Upper lobe of left lung (tissue), 6 donors: ENCODE results near the gene CSGALNACT2. TPM values are rescaled to one million over a fixed set of nuclear protein-coding genes. Genes with fewer than 3 reads are reported as not detected.

Experiments used
- ATAC-seq, 2 donors: fragments of 200-7000 bp; cut with Tn5 transposase; one replicate each; pipeline ENCODE4 v1.9.1; 2022; ENCODE audit warnings: mild to moderate bottlenecking in 2 of 2, moderate library complexity in 2 of 2; ENCODE audit not compliant: low FRiP score in 2 of 2
- DNase-seq, 2 donors: peaks; one replicate each; pipeline ENCODE4 v3.0.0-alpha.2; 2019 to 2020
- H3K27ac ChIP-seq, 4 donors: fragments of 200-600 bp; sonication (generic); one replicate each; pipeline ENCODE4 v1.5.1; 2016 to 2019
- H3K27me3 ChIP-seq, 4 donors: fragments of 200-600 bp; sonication (generic); one replicate each; pipeline ENCODE4 v1.5.1; 2017 to 2019
- H3K36me3 ChIP-seq, 4 donors: fragments of 200-600 bp; sonication (generic); one replicate each; pipeline ENCODE4 v1.5.1; 2016 to 2019
- H3K4me1 ChIP-seq, 4 donors: fragments of 200-600 bp; sonication (generic); one replicate each; pipeline ENCODE4 v1.5.1; 2018 to 2019
- H3K4me3 ChIP-seq, 4 donors: fragments of 200-600 bp; sonication (generic); one replicate each; pipeline ENCODE4 v1.5.1; 2017 to 2019; ENCODE audit warnings: mild to moderate bottlenecking in 2 of 4, moderate library complexity in 1 of 4
- H3K9me3 ChIP-seq, 4 donors: fragments of 200-600 bp; sonication (generic); one replicate each; pipeline ENCODE4 v1.5.1; 2018 to 2019
- EP300 ChIP-seq, 4 donors: sonication (generic); formaldehyde crosslinking; IDR thresholded peaks; one replicate each; pipeline ENCODE4 v1.5.1; 2017; ENCODE audit warnings: antibody characterized with exemption in 4 of 4, control low read depth in 2 of 4
- POLR2A ChIP-seq, 4 donors: fragments of 450-650 bp; IDR thresholded peaks; one replicate each; pipeline ENCODE4 v1.5.1; 2016 to 2017; ENCODE audit warnings: antibody characterized with exemption in 4 of 4, mild to moderate bottlenecking in 2 of 4
- POLR2AphosphoS5 ChIP-seq, 2 donors: sonication (generic); formaldehyde crosslinking; IDR thresholded peaks; one replicate each; pipeline ENCODE4 v1.5.1; 2017; ENCODE audit warnings: antibody characterized with exemption in 2 of 2
- WGBS, 2 donors: methylation state at CpG; one replicate each; pipeline ENCODE4 v1.1.5; 2017 to 2018; 5-methylcytosine and 5-hydroxymethylcytosine counted together
- total RNA-seq, 6 donors: library from RNA; depleted of rRNA in 4 of 6; stranded (reverse); fragments of >200 nt in 4 of 6; gene quantifications; one replicate each; pipeline versions ENCODE4 v1.1.0 to v1.2.1, GENCODE V29; 2016 to 2021
- TF ChIP-seq, protein P1 (sequence below), 6 experiments: fragments of 450-650 bp in 4 of 6; fragments of 200-600 bp in 2 of 6; sonication (generic) in 2 of 6; IDR thresholded peaks; one replicate each; pipeline ENCODE4 v1.5.1; 2016 to 2019; ENCODE audit warnings: antibody characterized with exemption in 6 of 6
- donor health status: DM: no; HTN: no; CAD: no; lungs with moderate emphysema.
- donor health status: DM: no; HTN: yes; CAD: no; lungs with severe emphysema.

CSGALNACT2 gene
- total RNA-seq, 6 donors from 2014 or later: 30.5 to 47.1 (median 35.1) TPM

DNA sequence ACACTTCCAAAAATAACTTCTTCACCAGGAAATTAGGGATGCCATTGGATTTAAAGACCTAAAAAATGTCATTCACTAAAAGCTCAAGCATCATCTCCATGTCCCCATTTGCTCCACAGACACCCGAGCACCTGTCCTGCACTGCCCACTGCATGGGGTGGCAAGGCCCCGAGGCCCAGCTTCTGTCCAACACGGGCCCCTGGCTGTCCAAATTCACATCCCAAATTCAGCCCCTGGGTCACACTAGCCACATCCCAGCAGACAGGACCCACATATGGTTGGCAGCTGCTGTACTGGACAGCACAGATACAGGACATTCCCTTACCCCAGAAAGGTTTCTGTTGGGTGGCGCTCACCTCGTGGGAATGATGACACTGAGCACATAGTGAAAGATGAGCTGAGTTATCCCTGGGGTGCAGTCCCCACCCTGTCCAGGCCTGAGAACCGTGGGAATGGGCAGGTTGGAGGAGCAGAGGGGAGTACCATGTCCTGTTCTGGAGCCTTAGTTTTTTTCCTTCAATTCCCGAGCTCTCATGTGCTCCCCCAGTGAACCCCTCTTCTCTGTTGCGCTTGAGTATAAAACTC lies 55.3 kb downstream of the CSGALNACT2 start:
- Histone ChIP-seq H3K36me3 (no peaks in the 10 kb centered on the region), H3K4me1 (no peaks in the 10 kb centered on the region), H3K4me3 (no peak overlapping the region), H3K27ac (no peak overlapping the region), H3K9me3 (no peaks in the 10 kb centered on the region), H3K27me3 (no peaks in the 10 kb centered on the region)
- TF ChIP-seq POLR2A (IDR thresholded peaks at IDR 0.05): no peak
- TF ChIP-seq, protein P1, sequence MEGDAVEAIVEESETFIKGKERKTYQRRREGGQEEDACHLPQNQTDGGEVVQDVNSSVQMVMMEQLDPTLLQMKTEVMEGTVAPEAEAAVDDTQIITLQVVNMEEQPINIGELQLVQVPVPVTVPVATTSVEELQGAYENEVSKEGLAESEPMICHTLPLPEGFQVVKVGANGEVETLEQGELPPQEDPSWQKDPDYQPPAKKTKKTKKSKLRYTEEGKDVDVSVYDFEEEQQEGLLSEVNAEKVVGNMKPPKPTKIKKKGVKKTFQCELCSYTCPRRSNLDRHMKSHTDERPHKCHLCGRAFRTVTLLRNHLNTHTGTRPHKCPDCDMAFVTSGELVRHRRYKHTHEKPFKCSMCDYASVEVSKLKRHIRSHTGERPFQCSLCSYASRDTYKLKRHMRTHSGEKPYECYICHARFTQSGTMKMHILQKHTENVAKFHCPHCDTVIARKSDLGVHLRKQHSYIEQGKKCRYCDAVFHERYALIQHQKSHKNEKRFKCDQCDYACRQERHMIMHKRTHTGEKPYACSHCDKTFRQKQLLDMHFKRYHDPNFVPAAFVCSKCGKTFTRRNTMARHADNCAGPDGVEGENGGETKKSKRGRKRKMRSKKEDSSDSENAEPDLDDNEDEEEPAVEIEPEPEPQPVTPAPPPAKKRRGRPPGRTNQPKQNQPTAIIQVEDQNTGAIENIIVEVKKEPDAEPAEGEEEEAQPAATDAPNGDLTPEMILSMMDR (IDR thresholded peaks at IDR 0.05): no peak
- TF ChIP-seq EP300 (IDR thresholded peaks at IDR 0.05): no peak
- no peak for TF ChIP-seq POLR2AphosphoS5 (IDR thresholded peaks at IDR 0.05)
- 86 to 88% methylated on average over 8 of the region's 8 CpGs for WGBS, 2 donors
- DNase-seq: peak in 1 of 2 donors; percentile 17
- peak in 1 of 2 donors; percentile 9 for ATAC-seq

DNA sequence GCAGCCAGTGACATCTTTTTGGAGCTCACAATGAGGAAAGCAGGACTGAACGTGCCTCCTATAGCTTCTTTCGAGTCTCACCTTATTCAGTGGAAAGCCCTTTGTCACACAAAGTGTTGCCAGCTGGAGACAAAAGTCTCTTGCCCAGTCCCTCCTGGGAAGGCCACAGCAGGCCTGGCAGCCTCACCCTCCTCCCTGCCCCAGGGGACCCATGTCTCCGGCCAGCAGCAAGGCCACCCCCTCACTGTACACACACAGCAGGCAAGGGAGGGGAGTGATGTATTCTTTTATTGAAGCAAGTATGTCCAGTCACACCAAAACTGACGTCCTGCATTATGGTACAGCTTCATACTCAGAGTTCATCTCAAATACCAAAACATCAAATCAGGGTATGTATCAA lies 56.0 kb downstream of the CSGALNACT2 start:
- DNase-seq: peak in 1 of 2 donors; percentile 45
- ATAC-seq: peak in 1 of 2 donors; percentile 6
- no peaks in the 10 kb centered on the region for H3K9me3 ChIP-seq
- WGBS, 2 donors: 71 to 83% methylated on average over 4 of the region's 4 CpGs
- H3K27ac ChIP-seq: no peak overlapping the region
- H3K27me3 ChIP-seq: no peaks in the 10 kb centered on the region
- TF ChIP-seq, protein P1 (IDR thresholded peaks at IDR 0.05): no peak
- TF ChIP-seq EP300 (IDR thresholded peaks at IDR 0.05) (no peak), POLR2A (IDR thresholded peaks at IDR 0.05) (no peak)
- H3K36me3 ChIP-seq: no peaks in the 10 kb centered on the region
- no peaks in the 10 kb centered on the region for H3K4me1 ChIP-seq
- no peak overlapping the region for H3K4me3 ChIP-seq

DNA sequence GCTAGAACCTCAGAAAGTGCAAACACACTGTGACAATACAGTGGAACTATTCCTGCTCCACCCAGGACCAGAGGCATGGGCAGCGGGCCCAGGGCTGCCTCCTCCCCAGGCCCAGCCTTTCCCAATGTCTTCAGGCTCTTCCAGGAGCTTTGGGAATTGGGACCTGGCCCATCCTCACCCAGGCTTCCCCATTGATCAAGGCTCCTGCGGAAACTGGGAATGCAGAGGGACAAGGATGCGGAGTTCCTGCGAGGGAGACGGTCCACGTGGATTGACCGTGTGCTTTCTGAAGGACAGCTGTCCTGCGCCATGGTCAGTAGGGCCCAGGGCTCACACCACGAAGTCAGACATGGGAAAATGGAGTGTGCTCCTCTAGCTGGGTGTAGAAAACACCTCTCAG lies 56.6 kb downstream of the CSGALNACT2 start:
- no peaks in the 10 kb centered on the region for H3K4me1 ChIP-seq
- H3K4me3 ChIP-seq: no peak overlapping the region
- no peak for DNase-seq
- H3K36me3 ChIP-seq: no peaks in the 10 kb centered on the region
- WGBS, 2 donors: 78 to 84% methylated on average over 7 to 9 of the region's 9 CpGs
- H3K27me3 ChIP-seq: no peaks in the 10 kb centered on the region
- no peak for ATAC-seq
- TF ChIP-seq, protein P1 (IDR thresholded peaks at IDR 0.05): no peak
- TF ChIP-seq POLR2A (IDR thresholded peaks at IDR 0.05): no peak
- TF ChIP-seq POLR2AphosphoS5 (IDR thresholded peaks at IDR 0.05): no peak
- TF ChIP-seq EP300 (IDR thresholded peaks at IDR 0.05): no peak
- H3K9me3 ChIP-seq: no peaks in the 10 kb centered on the region
- no peak overlapping the region for H3K27ac ChIP-seq

DNA sequence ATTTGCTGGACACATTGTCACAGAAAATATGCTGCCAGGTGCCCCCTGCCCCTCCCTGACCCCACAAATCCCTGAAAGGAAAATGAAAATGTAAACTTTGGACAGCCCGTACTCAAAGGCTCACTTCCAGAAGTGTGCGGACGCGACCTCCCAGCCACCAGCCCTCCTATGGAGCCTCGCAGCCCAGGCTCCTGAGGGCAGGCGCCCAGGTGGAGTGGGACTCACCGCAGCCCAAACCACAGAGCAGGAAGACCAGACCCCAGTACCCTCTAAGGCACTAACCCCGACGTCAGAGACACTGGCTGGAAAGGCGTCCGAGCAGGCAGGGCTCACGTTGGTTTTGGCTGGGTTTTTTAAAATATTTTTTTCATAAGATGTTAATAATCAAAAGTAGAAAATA lies 57.3 kb downstream of the CSGALNACT2 start:
- 80 to 83% methylated on average over 12 of the region's 12 CpGs for WGBS, 2 donors

More for the DNA sequence above, 57.3 kb downstream of the CSGALNACT2 start:
- no peaks in the 10 kb centered on the region for H3K4me1 ChIP-seq
- no peak overlapping the region for H3K4me3 ChIP-seq
- DNase-seq (peak in 1 of 2 donors; percentile 44), ATAC-seq (no peak)
- H3K36me3 ChIP-seq: no peaks in the 10 kb centered on the region
- H3K27ac ChIP-seq: no peak overlapping the region
- TF ChIP-seq POLR2AphosphoS5 (IDR thresholded peaks at IDR 0.05) (no peak), POLR2A (IDR thresholded peaks at IDR 0.05) (no peak), EP300 (IDR thresholded peaks at IDR 0.05) (no peak)
- TF ChIP-seq, protein P1 (IDR thresholded peaks at IDR 0.05): no peak
- no peaks in the 10 kb centered on the region for H3K9me3 ChIP-seq
- H3K27me3 ChIP-seq: no peaks in the 10 kb centered on the region
